ENCODE results near the gene DIDO1.
A peak's percentile ranks its signal among the peaks of the same experiment; 100 is the strongest.

The DIDO1 gene

GRCh38 chr20:62908971-62909791, 17.1 kb downstream of the DIDO1 start:
- TF ChIP-seq GATA1 (IDR thresholded peaks at IDR 0.05; ENCODE audit: low read depth, low read length), result no peak
- TF ChIP-seq POLR2A (IDR thresholded peaks at IDR 0.05; ENCODE audit: low read length), result no peak
- no peak for DNase-seq

- no peak for TF ChIP-seq GATA1 (IDR thresholded peaks at IDR 0.05; ENCODE audit: low read depth, low read length)
- TF ChIP-seq POLR2A (IDR thresholded peaks at IDR 0.05; ENCODE audit: low read length), result no peak
- DNase-seq, result peak; percentile 17 to 39
Observed at GRCh38 chr20:62907384-62908317, 18.7 kb downstream of the DIDO1 start.

GRCh38 chr20:62906647-62907375, 19.5 kb downstream of the DIDO1 start:
- no peak for DNase-seq
- TF ChIP-seq GATA1 (IDR thresholded peaks at IDR 0.05; ENCODE audit: low read depth, low read length), result no peak
- TF ChIP-seq POLR2A (IDR thresholded peaks at IDR 0.05; ENCODE audit: low read length), result no peak

GRCh38 chr20:62906209-62906608, 20.1 kb downstream of the DIDO1 start:
- no peak for DNase-seq
- TF ChIP-seq POLR2A (IDR thresholded peaks at IDR 0.05; ENCODE audit: low read length), result no peak
- TF ChIP-seq GATA1 (IDR thresholded peaks at IDR 0.05; ENCODE audit: low read depth, low read length), result no peak

GRCh38 chr20:62905536-62906117, 20.7 kb downstream of the DIDO1 start:
- TF ChIP-seq GATA1 (IDR thresholded peaks at IDR 0.05; ENCODE audit: low read depth, low read length) (no peak), POLR2A (IDR thresholded peaks at IDR 0.05; ENCODE audit: low read length) (no peak)
- DNase-seq, result no peak

GRCh38 chr20:62902926-62903615, 23.2 kb downstream of the DIDO1 start:
- TF ChIP-seq POLR2A (IDR thresholded peaks at IDR 0.05; ENCODE audit: low read length) (no peak), GATA1 (IDR thresholded peaks at IDR 0.05; ENCODE audit: low read depth, low read length) (no peak)
- no peak for DNase-seq

GRCh38 chr20:62901891-62902290, 24.4 kb downstream of the DIDO1 start:
- DNase-seq, result no peak
- no peak for TF ChIP-seq GATA1 (IDR thresholded peaks at IDR 0.05; ENCODE audit: low read depth, low read length)
- TF ChIP-seq POLR2A (IDR thresholded peaks at IDR 0.05; ENCODE audit: low read length), result no peak

GRCh38 chr20:62900692-62901584, 25.4 kb downstream of the DIDO1 start:
- TF ChIP-seq POLR2A (IDR thresholded peaks at IDR 0.05; ENCODE audit: low read length) (no peak), GATA1 (IDR thresholded peaks at IDR 0.05; ENCODE audit: low read depth, low read length) (no peak)
- DNase-seq, result peak in 1 of 2 experiments; percentile 26

GRCh38 chr20:62900052-62900691, 26.1 kb downstream of the DIDO1 start:
- no peak for TF ChIP-seq GATA1 (IDR thresholded peaks at IDR 0.05; ENCODE audit: low read depth, low read length)
- TF ChIP-seq POLR2A (IDR thresholded peaks at IDR 0.05; ENCODE audit: low read length), result no peak
- peak; percentile 66 to 73 for DNase-seq

GRCh38 chr20:62899633-62900051, 26.7 kb downstream of the DIDO1 start:
- TF ChIP-seq GATA1 (IDR thresholded peaks at IDR 0.05; ENCODE audit: low read depth, low read length) (no peak), POLR2A (IDR thresholded peaks at IDR 0.05; ENCODE audit: low read length) (no peak)
- DNase-seq, result no peak

GRCh38 chr20:62898970-62899632, 27.2 kb downstream of the DIDO1 start:
- no peak for DNase-seq
- no peak for TF ChIP-seq POLR2A (IDR thresholded peaks at IDR 0.05; ENCODE audit: low read length)
- no peak for TF ChIP-seq GATA1 (IDR thresholded peaks at IDR 0.05; ENCODE audit: low read depth, low read length)

All from erythroblast (primary cell).